Measurements from ENCODE around the gene C14orf93. TPM values are rescaled to one million over a fixed set of nuclear protein-coding genes. Genes with fewer than 3 reads are reported as not detected.

Gene C14orf93
- total RNA-seq, 1 experiment from 2014 or later, result 8.2 TPM

GRCh38 chr14:22991852-22992251 is 18.1 kb downstream of the C14orf93 start:
- WGBS (ENCODE audit: extremely low coverage, insufficient read length, low lambda C conversion rate), result no CpG with 5 or more reads among the region's 8 CpGs
- no peaks in the 10 kb centered on the region for H3K79me2 ChIP-seq (ENCODE audit: insufficient read depth, low read length)
- H3K27ac ChIP-seq (ENCODE audit: insufficient read length, low read depth, low read length), result no peak overlapping the region
- no peak overlapping the region for H3K23ac ChIP-seq (ENCODE audit: insufficient read length, low read depth, low read length)
- H3K36me3 Mint-ChIP-seq (ENCODE audit: insufficient read depth in 1 of 3, low read depth in 3 of 3), result peaks cover 0 to 9% (median 2%) of the 10 kb centered on the region in 3 experiments; a peak in 3 of 7 replicates
- no peaks in the 10 kb centered on the region for H4K20me1 ChIP-seq (ENCODE audit: control insufficient read depth, insufficient read depth, insufficient read length)
- H3K27me3 ChIP-seq (ENCODE audit: insufficient read depth, low read length), result no peaks in the 10 kb centered on the region
- no peak overlapping the region for H4K91ac ChIP-seq (ENCODE audit: insufficient read length, low read depth, low read length)
- no peak overlapping the region for H2BK120ac ChIP-seq (ENCODE audit: low read depth, low read length, poor library complexity, severe bottlenecking)
- H3K4ac ChIP-seq (ENCODE audit: low read depth, low read length), result no peak overlapping the region
- H3K4me1 Mint-ChIP-seq, result peaks cover 7 to 8% of the 10 kb centered on the region in 2 experiments
- no peak overlapping the region for H3K4me2 ChIP-seq (ENCODE audit: insufficient read depth, insufficient read length, low read length)
- H3K4me1 ChIP-seq (ENCODE audit: insufficient read depth, low read length), result peaks cover 5% of the 10 kb centered on the region; the same call in 1 of the 2 replicates
- H3K18ac ChIP-seq (ENCODE audit: insufficient read length, low read depth, low read length), result no peak overlapping the region
- no peaks in the 10 kb centered on the region for H3K27me3 Mint-ChIP-seq (ENCODE audit: low read depth)
- no peak overlapping the region for H3K4me3 Mint-ChIP-seq
- H2BK15ac ChIP-seq (ENCODE audit: low read depth, low read length), result no peak overlapping the region
- DNase-seq, result no peak
- no peak overlapping the region for H2BK20ac ChIP-seq (ENCODE audit: low read depth, low read length, poor library complexity, severe bottlenecking)
- no peak for TF ChIP-seq CTCF (conservative IDR thresholded peaks at IDR 0.05)
- no peak overlapping the region for H2AK5ac ChIP-seq (ENCODE audit: insufficient read length, low read length)
- no peak overlapping the region for H2AFZ ChIP-seq (ENCODE audit: low read length)
- H3K79me1 ChIP-seq (ENCODE audit: insufficient read depth, low read depth, low read length, poor library complexity, severe bottlenecking), result no peaks in the 10 kb centered on the region
- H3K9me3 Mint-ChIP-seq, result no peaks in the 10 kb centered on the region
- no peak overlapping the region for H2BK5ac ChIP-seq (ENCODE audit: insufficient read length, low read length)
- no peak overlapping the region for H2BK12ac ChIP-seq (ENCODE audit: insufficient read length, low read depth, low read length)
- H4K8ac ChIP-seq (replicated peaks; ENCODE audit: insufficient read length, low read depth, low read length), result no peak overlapping the region
- no peak overlapping the region for H3T11ph ChIP-seq (ENCODE audit: low read length)
- H3K9ac ChIP-seq (ENCODE audit: extremely low read depth, insufficient read length, low read length), result no peak overlapping the region
- H4K5ac ChIP-seq (ENCODE audit: insufficient read length, low read depth, low read length), result no peak overlapping the region
- no peak overlapping the region for H3K27ac Mint-ChIP-seq
- H3K56ac ChIP-seq (ENCODE audit: insufficient read length, low read depth, low read length), result no peak overlapping the region
- no peaks in the 10 kb centered on the region for H3K23me2 ChIP-seq (ENCODE audit: insufficient read length, low read depth, low read length, poor library complexity, severe bottlenecking)
- no peak overlapping the region for H3K14ac ChIP-seq (ENCODE audit: insufficient read depth, low read length)
- H3K9me3 ChIP-seq (ENCODE audit: control insufficient read depth, low read depth, low read length), result no peaks in the 10 kb centered on the region

Data from H9 (cell line).